BE2C (cell line): ENCODE results near the gene RNF40.

Source experiments
- DNase-seq: peaks from one replicate; pipeline ENCODE4 v3.0.0-alpha.2; 2020
- H3K27me3 ChIP-seq: fragments of 250-450 bp; sonication (Bioruptor Pico); 2 replicates; pipeline ENCODE4 v1.5.1; 2020; ENCODE audit warnings: mild to moderate bottlenecking
- H3K36me3 ChIP-seq: fragments of 250-450 bp; sonication (Bioruptor Pico); 2 replicates; pipeline ENCODE4 v1.5.1; 2020; ENCODE audit warnings: mild to moderate bottlenecking
- H3K4me1 ChIP-seq: fragments of 250-450 bp; sonication (Bioruptor Pico); 2 replicates; pipeline ENCODE4 v1.5.1; 2020
- H3K4me3 ChIP-seq: 2 replicates; pipeline ENCODE4 v1.5.1; 2011; ENCODE audit warnings: low read depth, low read length
- H3K9me3 ChIP-seq: fragments of 250-450 bp; sonication (Bioruptor Pico); 2 replicates; pipeline ENCODE4 v1.5.1; 2020
- TF ChIP-seq, protein P1 (sequence below): IDR thresholded peaks from 2 replicates; pipeline ENCODE4 v1.5.1; 2012; ENCODE audit warnings: mild to moderate bottlenecking, low read depth, low read length

The RNF40 gene

DNA sequence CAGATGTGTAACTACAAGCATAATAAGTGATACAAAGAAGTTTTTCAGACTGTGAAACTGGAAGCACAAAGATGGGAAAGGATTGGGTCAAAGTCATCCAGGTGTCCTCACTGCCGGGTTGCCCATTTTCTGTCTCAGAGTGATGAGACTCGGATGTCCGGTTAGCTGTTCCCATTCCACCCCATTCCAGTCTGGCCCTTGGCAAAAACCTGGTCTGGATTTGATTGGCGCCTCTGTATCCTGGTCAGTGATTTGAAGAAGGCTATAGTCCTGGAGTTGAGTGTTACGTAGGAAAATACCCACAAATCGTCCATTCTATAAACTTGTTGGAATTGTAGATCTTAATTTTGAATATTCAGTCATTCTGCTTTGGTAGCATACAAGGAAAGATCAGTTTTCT is 33.8 kb upstream of the RNF40 start:
- no peak overlapping the region for H3K4me3 ChIP-seq
- DNase-seq = no peak
- H3K4me1 ChIP-seq = no peaks in the 10 kb centered on the region
- H3K27me3 ChIP-seq = no peaks in the 10 kb centered on the region
- TF ChIP-seq, protein P1, sequence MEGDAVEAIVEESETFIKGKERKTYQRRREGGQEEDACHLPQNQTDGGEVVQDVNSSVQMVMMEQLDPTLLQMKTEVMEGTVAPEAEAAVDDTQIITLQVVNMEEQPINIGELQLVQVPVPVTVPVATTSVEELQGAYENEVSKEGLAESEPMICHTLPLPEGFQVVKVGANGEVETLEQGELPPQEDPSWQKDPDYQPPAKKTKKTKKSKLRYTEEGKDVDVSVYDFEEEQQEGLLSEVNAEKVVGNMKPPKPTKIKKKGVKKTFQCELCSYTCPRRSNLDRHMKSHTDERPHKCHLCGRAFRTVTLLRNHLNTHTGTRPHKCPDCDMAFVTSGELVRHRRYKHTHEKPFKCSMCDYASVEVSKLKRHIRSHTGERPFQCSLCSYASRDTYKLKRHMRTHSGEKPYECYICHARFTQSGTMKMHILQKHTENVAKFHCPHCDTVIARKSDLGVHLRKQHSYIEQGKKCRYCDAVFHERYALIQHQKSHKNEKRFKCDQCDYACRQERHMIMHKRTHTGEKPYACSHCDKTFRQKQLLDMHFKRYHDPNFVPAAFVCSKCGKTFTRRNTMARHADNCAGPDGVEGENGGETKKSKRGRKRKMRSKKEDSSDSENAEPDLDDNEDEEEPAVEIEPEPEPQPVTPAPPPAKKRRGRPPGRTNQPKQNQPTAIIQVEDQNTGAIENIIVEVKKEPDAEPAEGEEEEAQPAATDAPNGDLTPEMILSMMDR = no peak
- H3K9me3 ChIP-seq = no peaks in the 10 kb centered on the region
- H3K36me3 ChIP-seq = peaks cover 33% of the 10 kb centered on the region

DNA sequence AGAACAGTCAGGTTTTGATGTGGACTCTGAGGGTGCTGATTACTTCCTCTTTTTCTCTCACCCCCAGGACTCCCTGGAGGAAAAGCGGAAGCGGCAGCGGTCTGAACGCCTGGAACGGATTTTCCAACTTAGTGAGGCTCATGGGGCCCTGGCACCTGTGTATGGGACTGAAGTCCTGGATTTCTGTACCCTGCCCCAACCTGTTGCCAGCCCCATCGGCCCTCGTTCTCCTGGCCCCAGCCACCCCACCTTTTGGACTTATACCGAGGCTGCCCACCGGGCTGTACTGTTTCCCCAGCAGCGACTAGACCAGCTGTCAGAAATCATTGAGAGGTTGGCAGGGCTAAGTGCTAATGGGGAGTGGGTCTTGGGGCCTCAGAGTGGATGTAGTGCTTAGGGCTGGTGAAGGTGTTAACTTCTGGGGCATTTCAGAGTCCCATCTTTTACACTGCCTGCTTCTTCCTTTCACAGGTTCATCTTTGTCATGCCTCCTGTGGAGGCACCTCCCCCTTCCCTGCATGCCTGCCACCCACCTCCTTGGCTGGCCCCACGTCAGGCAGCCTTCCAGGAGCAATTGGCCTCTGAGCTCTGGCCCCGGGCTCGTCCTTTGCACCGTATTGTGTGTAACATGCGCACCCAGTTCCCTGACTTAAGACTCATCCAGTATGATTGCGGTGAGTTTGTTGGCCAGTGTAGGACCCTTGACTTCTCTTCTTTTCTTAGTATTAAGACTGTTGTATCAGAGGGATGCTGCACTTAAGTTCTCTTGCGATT is 33.0 kb upstream of the RNF40 start:
- no peaks in the 10 kb centered on the region for H3K27me3 ChIP-seq
- H3K9me3 ChIP-seq = no peaks in the 10 kb centered on the region
- DNase-seq = no peak
- H3K4me1 ChIP-seq = no peaks in the 10 kb centered on the region
- TF ChIP-seq, protein P1 = 0 out of 2 replicates have a peak, but pooled peaks have one; percentile 8
- H3K4me3 ChIP-seq = no peak overlapping the region
- peaks cover 29% of the 10 kb centered on the region for H3K36me3 ChIP-seq

DNA sequence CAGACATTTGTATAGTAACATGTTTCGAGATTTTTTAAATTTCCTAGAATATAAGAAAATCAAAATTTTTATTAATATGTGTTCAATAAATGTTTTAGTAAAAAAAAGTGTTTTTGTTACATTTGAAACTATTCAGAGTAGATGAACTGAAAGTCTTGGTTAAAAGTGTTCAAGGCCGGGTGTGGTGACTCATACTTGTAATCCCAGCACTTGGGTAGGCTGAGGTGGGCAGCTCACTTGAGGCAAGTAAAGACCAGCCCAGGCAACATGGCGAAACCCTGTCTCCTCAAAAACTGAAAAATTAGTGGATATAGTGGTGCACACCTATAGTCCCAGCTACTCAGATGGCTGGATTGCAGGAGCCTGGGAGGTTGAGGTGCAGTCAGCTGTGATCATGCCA is 30.7 kb upstream of the RNF40 start:
- DNase-seq = no peak
- H3K4me3 ChIP-seq = no peak overlapping the region
- TF ChIP-seq, protein P1 = no peak
- no peaks in the 10 kb centered on the region for H3K4me1 ChIP-seq
- H3K36me3 ChIP-seq = peaks cover 28% of the 10 kb centered on the region
- H3K27me3 ChIP-seq = no peaks in the 10 kb centered on the region
- H3K9me3 ChIP-seq = no peaks in the 10 kb centered on the region

DNA sequence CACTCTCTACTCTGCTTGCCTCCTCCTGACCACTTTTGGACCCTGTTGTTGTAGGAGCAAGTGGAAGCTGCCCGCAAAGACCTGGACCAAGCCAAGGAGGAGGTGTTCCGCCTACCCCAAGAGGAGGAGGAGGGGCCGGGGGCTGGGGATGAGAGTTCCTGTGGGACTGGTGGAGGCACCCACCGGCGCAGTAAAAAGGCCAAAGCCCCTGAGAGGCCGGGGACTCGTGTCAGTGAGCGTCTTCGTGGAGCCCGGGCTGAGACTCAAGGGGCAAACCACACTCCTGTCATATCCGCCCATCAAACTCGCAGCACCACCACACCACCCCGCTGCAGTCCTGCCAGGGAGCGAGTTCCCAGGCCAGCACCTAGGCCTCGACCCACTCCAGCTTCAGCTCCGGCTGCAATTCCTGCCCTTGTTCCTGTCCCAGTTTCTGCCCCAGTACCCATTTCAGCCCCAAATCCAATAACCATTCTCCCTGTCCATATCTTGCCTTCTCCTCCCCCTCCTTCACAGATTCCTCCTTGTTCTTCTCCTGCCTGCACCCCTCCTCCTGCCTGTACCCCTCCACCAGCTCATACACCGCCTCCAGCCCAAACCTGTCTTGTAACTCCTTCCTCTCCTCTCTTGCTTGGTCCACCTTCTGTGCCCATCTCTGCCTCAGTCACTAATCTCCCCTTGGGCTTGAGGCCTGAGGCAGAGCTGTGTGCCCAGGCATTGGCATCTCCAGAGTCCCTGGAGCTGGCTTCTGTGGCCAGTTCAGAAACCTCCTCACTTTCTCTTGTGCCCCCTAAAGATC is 24.9 kb upstream of the RNF40 start:
- no peak overlapping the region for H3K4me3 ChIP-seq
- peaks cover 12% of the 10 kb centered on the region for H3K4me1 ChIP-seq
- peaks cover 40% of the 10 kb centered on the region for H3K36me3 ChIP-seq
- TF ChIP-seq, protein P1 = no peak
- H3K27me3 ChIP-seq = no peaks in the 10 kb centered on the region
- no peak for DNase-seq
- no peaks in the 10 kb centered on the region for H3K9me3 ChIP-seq

DNA sequence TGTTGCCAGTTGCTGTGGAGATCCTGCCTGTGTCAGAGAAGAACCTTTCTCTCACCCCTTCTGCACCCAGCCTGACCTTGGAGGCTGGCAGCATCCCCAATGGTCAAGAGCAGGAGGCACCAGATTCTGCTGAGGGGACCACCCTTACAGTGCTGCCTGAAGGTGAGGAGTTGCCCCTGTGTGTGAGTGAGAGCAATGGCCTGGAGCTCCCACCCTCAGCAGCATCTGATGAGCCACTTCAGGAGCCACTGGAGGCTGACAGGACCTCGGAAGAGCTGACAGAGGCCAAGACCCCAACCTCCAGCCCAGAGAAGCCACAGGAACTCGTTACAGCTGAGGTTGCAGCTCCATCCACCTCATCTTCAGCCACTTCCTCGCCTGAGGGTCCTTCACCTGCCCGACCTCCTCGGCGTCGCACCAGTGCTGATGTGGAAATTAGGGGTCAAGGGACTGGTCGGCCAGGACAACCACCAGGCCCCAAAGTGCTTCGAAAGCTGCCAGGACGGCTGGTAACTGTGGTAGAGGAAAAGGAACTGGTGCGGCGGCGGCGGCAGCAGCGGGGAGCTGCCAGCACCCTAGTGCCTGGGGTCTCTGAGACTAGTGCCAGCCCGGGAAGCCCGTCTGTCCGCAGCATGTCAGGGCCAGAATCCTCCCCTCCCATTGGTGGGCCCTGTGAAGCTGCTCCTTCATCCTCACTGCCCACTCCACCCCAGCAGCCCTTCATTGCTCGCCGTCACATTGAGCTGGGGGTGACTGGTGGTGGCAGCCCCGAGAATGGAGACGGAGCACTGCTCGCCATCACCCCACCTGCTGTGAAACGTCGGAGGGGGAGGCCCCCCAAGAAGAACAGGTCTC is 24.1 kb upstream of the RNF40 start:
- no peak for DNase-seq
- Histone ChIP-seq H3K27me3 (no peaks in the 10 kb centered on the region), H3K4me3 (no peak overlapping the region), H3K36me3 (peaks cover 40% of the 10 kb centered on the region), H3K9me3 (no peaks in the 10 kb centered on the region), H3K4me1 (peaks cover 13% of the 10 kb centered on the region)
- TF ChIP-seq, protein P1 = no peak
